Left cardiac atrium (tissue), 4 donors: ENCODE data around the gene RHBDD3. TPM values are rescaled to one million over a fixed set of nuclear protein-coding genes. Genes with fewer than 3 reads are reported as not detected.

Experiments
- ATAC-seq, 2 donors: fragments of 200-7000 bp; cut with Tn5 transposase; one replicate each; pipeline ENCODE4 v1.9.1; 2020; ENCODE audit warnings: mild to moderate bottlenecking in 2 of 2, moderate library complexity in 2 of 2
- DNase-seq: peaks from one replicate; pipeline ENCODE4 v3.0.0-alpha.2; 2020
- intact Hi-C, 2 donors: fragments of 100-400 bp; cut with DNase I; formaldehyde crosslinking; loops; one replicate each; pipeline versions ENCODE4 v1.14.1 to v1.15.1; 2022 to 2023
- long read RNA-seq: library from polyadenylated mRNA; unstranded; transcript quantifications from one replicate; pipeline ENCODE4 v2.0.0, GENCODE V29; 2021
- total RNA-seq, 2 donors: library from RNA; stranded (reverse); fragmentation: NEBNext Ultra II Directional; extraction: Animal tissue kit (Norgen Biotek cat#: 25700); gene quantifications; one replicate each; pipeline ENCODE4 v1.2.1, GENCODE V29; 2021
- donor health status: DM: no; HTN: yes; CAD: no.
- donor health status: DM: no; HTN: yes; CAD: no; lungs with severe emphysema.
- donor health status: DM: yes; HTN: yes; CAD: no.
- donor health status: Dilated cardiomyopathy.

The RHBDD3 gene
- 10 to 100 TPM; 15.6 to 19.0 TPM for total RNA-seq
- long read RNA-seq, transcript RHBDD3-201 (7 exons, 1,794 nt) = major isoform, 22 of 49 reads
- long read RNA-seq, partial matches to known transcripts = 7 of 49 reads
- long read RNA-seq, other reads (novel, unspliced or antisense) = 18 of 49 reads

- intact Hi-C loops = no loop called here
- DNase-seq (peak; percentile 97), ATAC-seq (peak; percentile 93 to 95)
Observed at GRCh38 chr22:29267858-29268510, at the start of gene RHBDD3, which contains the start of gene EWSR1. Gene RHBDD3 (minus strand): TSS chr22:29267981. CDS start chr22:29265626, 2,355 bp downstream. Gene EWSR1 (plus strand): TSS chr22:29268268. CDS start chr22:29268337, 69 bp downstream.

GRCh38 chr22:29316141-29316828 is 48.5 kb upstream of the RHBDD3 start:
- DNase-seq (peak; percentile 10), ATAC-seq (no peak)
- intact Hi-C loops = no loop called here

GRCh38 chr22:29315286-29316140 is 47.7 kb upstream of the RHBDD3 start, which contains the start of gene RASL10A:
Gene RASL10A (minus strand): TSS chr22:29315697. CDS start chr22:29315246, 451 bp downstream.
- no peak for ATAC-seq
- intact Hi-C loops = no loop called here
- DNase-seq = no peak

- intact Hi-C loops = no loop called here
- DNase-seq (no peak), ATAC-seq (no peak)
Observed at GRCh38 chr22:29314537-29315285, 46.9 kb upstream of the RHBDD3 start.

- intact Hi-C loops = no loop called here
- no peak for DNase-seq
- no peak for ATAC-seq
Observed at GRCh38 chr22:29313576-29314466, 46.0 kb upstream of the RHBDD3 start.

- ATAC-seq = peak; percentile 1 to 5
- intact Hi-C loops = no loop called here
- DNase-seq = peak; percentile 52
Observed at GRCh38 chr22:29313126-29313575, 45.4 kb upstream of the RHBDD3 start.

- no peak for ATAC-seq
- peak; percentile 44 for DNase-seq
- intact Hi-C loops = no loop called here
Observed at GRCh38 chr22:29312218-29313125, 44.7 kb upstream of the RHBDD3 start.

- peak; percentile 43 for DNase-seq
- intact Hi-C loops = no loop called here
- peak in 1 of 2 donors; percentile 0 for ATAC-seq
Observed at GRCh38 chr22:29311464-29312217, 43.9 kb upstream of the RHBDD3 start.

GRCh38 chr22:29310863-29311339 is 43.1 kb upstream of the RHBDD3 start:
- ATAC-seq (peak; percentile 70 to 74), DNase-seq (peak; percentile 96)
- intact Hi-C loops = no loop called here

GRCh38 chr22:29310065-29310862 is 42.5 kb upstream of the RHBDD3 start:
- intact Hi-C loops = no loop called here
- DNase-seq (no peak), ATAC-seq (peak in 1 of 2 donors; percentile 0)

GRCh38 chr22:29309332-29310064 is 41.7 kb upstream of the RHBDD3 start:
- intact Hi-C loops = loop anchor here in 1 of 2 donors (5.0 kb wide), 2 partner anchors 37 to 48 kb away; no protein-coding TSS in a partner anchor
- DNase-seq = peak; percentile 62
- ATAC-seq = peak in 1 of 2 donors; percentile 0

- intact Hi-C loops = loop anchor here in 1 of 2 donors (5.0 kb wide), 2 partner anchors 37 to 48 kb away; no protein-coding TSS in a partner anchor
- ATAC-seq (no peak), DNase-seq (no peak)
Observed at GRCh38 chr22:29308791-29309262, 41.0 kb upstream of the RHBDD3 start.

GRCh38 chr22:29308148-29308790 is 40.5 kb upstream of the RHBDD3 start:
- DNase-seq (peak; percentile 39), ATAC-seq (no peak)
- intact Hi-C loops = loop anchor here in 1 of 2 donors (5.0 kb wide), 2 partner anchors 36 to 49 kb away; no protein-coding TSS in a partner anchor
